ENCODE results near the gene ANAPC1. TPM values are rescaled to one million over a fixed set of nuclear protein-coding genes. Genes with fewer than 3 reads are reported as not detected.

Gene ANAPC1
- total and polyA plus RNA-seq, 9 of the 15 experiments (the other 6 are each of a cell fraction or from before 2014, with no cell fraction given): 14.0 to 126 (median 78.2) TPM

GRCh38 chr2:111883661-111884591 lies at the start of gene ANAPC1 (continued):
- TF ChIP-seq TEAD1 (CRISPR knock-in tag; IDR thresholded peaks at IDR 0.05) (peak in 1 of 2 experiments; percentile 54; a peak in 1 of 4 replicates), CSDE1 (IDR thresholded peaks at IDR 0.05) (no peak), HOMEZ (CRISPR knock-in tag; IDR thresholded peaks at IDR 0.05) (no peak), TCF7 (IDR thresholded peaks at IDR 0.05; ENCODE audit: borderline replicate concordance) (no peak), CREB3 (tag; conservative IDR thresholded peaks at IDR 0.05; ENCODE audit: low read depth) (no peak), ZNF740 (CRISPR knock-in tag; IDR thresholded peaks at IDR 0.05) (no peak), ZNF740 (tag; IDR thresholded peaks at IDR 0.05) (no peak), POLR2AphosphoS2 (IDR thresholded peaks at IDR 0.05; ENCODE audit: low read length) (no peak; the same call in 1 of the 2 replicates), MNT (conservative IDR thresholded peaks at IDR 0.05) (peak; percentile 96), SIX5 (IDR thresholded peaks at IDR 0.05; ENCODE audit: borderline replicate concordance in 1 of 2, insufficient read depth in 1 of 2, low read depth in 1 of 2, low read length in 2 of 2) (no peak), ZNF316 (IDR thresholded peaks at IDR 0.05) (peak; percentile 34; the same call in 1 of the 2 replicates), ZNF586 (CRISPR knock-in tag; conservative IDR thresholded peaks at IDR 0.05) (no peak), NBN (IDR thresholded peaks at IDR 0.05; ENCODE audit: low read depth) (no peak), KAT2B (IDR thresholded peaks at IDR 0.05; ENCODE audit: low read depth, low read length) (no peak), NR1H2 (CRISPR knock-in tag; IDR thresholded peaks at IDR 0.05) (no peak), RBM25 (IDR thresholded peaks at IDR 0.05; ENCODE audit: low read depth, low read length, severe bottlenecking) (no peak), CBFA2T3 (IDR thresholded peaks at IDR 0.05) (no peak), ZNF395 (CRISPR knock-in tag; IDR thresholded peaks at IDR 0.05) (no peak), ZBTB17 (CRISPR knock-in tag; IDR thresholded peaks at IDR 0.05) (no peak), ESRRB (CRISPR knock-in tag; IDR thresholded peaks at IDR 0.05; ENCODE audit: borderline replicate concordance) (no peak), HDAC3 (IDR thresholded peaks at IDR 0.05; ENCODE audit: borderline replicate concordance, partially characterized antibody) (no peak)

All from K562 (cell line).